Measurements from ENCODE around the gene CFAP100.

The CFAP100 gene

DNA sequence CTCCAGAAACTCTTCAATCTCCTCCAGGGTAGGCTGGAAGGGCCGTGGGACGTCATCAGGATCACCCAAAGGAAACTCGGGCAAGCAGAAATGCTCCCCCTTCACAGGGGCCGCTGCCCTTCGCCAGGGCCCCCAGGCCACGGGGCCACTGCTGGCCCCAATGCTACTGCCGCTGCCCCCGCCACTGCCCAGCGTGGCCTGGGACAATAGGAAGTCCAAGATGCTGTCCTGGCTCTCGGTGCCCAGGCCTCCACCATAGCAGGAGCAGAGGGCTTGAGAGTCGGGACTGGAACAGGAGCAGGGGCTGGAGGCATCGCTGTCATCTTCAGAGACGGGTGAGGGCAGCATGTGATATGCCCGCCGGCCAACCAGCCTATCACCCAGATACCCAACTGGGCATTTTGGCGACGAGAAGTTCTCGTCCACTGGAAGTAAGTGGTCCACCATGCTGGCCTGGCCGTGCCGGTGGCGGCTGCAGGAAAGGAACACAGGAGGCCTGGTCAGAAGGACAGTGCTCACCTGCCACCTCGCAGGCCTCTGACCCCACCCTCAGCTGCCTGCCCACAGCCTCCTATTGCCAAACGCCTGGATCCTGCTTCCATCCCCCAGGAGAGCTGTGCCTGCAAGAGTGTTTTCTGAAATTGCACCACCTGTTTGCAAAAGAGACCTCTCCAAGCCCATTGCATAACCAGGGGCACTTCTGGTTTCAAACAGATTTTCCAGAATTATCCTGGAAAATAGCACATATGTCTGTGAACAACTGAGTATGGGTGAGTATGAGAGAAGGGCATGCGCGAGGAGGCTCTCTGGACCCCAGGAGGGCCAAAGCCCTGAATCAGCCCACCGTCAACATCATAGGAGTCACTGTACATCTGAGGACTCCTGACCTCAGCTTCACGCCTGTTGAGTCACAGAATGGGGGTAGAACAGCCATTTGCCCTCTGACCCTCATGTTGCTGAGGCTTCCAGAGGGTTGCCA is 41.9 kb upstream of the CFAP100 start:
- DNase-seq (ENCODE audit: low read depth): peak; percentile 93
- H3K4me3 ChIP-seq (ENCODE audit: control insufficient read depth, low read depth, low read length): no peak overlapping the region
- TF ChIP-seq, protein P1, sequence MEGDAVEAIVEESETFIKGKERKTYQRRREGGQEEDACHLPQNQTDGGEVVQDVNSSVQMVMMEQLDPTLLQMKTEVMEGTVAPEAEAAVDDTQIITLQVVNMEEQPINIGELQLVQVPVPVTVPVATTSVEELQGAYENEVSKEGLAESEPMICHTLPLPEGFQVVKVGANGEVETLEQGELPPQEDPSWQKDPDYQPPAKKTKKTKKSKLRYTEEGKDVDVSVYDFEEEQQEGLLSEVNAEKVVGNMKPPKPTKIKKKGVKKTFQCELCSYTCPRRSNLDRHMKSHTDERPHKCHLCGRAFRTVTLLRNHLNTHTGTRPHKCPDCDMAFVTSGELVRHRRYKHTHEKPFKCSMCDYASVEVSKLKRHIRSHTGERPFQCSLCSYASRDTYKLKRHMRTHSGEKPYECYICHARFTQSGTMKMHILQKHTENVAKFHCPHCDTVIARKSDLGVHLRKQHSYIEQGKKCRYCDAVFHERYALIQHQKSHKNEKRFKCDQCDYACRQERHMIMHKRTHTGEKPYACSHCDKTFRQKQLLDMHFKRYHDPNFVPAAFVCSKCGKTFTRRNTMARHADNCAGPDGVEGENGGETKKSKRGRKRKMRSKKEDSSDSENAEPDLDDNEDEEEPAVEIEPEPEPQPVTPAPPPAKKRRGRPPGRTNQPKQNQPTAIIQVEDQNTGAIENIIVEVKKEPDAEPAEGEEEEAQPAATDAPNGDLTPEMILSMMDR (conservative IDR thresholded peaks at IDR 0.05; ENCODE audit: control insufficient read depth, insufficient read depth, low read depth, low read length): no peak

DNA sequence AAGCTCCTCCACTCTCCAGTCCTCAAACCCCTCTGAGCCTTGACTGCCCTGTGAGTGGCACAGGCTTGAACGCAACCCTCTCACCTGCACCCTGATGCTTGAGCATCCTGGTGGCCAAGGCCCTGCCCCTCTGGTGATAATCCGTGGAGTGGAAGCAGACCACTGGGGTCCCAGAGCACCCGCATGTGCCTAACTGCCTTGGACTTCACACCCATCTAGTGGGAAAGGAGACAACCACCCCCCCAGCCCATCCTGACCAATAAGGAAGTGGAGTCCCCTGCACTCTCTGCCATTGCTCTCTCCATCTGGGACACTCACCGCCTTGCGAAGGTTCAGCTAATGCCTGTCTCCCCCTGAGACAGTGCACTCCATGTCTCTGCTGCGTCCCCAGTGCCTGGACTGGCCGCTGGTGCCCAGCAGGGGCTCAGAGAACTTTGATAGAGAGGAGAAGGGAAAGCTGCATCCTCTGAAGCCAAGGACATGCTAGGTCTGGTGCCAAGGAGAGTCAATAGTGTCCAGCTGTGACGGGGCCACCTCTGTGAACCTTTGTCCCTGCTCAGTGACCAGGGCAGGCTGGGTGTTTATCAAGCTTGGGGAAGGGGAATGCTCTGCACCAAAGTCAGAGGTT is 40.9 kb upstream of the CFAP100 start:
- no peak for DNase-seq (ENCODE audit: low read depth)
- TF ChIP-seq, protein P1 (conservative IDR thresholded peaks at IDR 0.05; ENCODE audit: control insufficient read depth, insufficient read depth, low read depth, low read length): no peak
- no peak overlapping the region for H3K4me3 ChIP-seq (ENCODE audit: control insufficient read depth, low read depth, low read length)

DNA sequence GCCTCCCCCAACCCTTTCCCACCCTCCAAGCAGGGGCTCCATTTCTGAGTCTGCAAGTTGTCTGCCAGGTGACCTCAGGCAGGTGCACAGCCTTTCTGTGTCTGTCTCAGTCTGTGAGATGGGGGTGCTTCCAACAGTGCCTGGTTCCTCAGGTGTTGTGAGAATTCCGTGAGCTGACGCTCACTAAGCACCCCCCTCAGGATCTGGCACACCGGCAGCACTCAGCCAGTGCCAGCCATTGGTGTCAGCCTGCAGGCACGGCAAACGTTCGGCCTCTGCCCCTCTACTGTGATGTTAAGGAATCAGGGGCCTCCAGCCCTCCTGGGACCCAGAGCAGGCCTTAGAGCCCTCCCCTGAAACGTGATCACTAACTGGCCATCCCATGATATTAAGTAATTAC is 39.9 kb upstream of the CFAP100 start:
- TF ChIP-seq, protein P1 (conservative IDR thresholded peaks at IDR 0.05; ENCODE audit: control insufficient read depth, insufficient read depth, low read depth, low read length): no peak
- no peak for DNase-seq (ENCODE audit: low read depth)
- no peak overlapping the region for H3K4me3 ChIP-seq (ENCODE audit: control insufficient read depth, low read depth, low read length)

DNA sequence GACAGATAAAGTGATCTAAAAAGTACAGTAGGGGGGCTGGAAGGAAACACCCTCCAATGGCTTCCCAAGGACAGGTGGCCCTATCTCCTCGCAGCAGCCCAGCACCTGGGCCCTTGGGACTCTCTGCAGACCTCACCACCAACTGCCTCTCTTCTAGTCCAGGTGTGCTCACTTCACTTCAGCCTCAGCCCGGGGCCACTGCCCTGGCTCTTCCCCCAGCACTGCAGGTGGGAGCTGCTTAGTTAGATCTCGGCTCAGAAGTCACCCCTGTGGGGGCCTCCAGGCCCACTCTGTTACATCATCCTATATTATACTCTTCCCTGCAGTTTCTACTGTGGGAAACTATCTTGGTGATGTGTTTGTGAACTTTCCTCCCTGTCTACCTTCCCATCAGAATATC is 39.5 kb upstream of the CFAP100 start:
- TF ChIP-seq, protein P1 (conservative IDR thresholded peaks at IDR 0.05; ENCODE audit: control insufficient read depth, insufficient read depth, low read depth, low read length): no peak
- H3K4me3 ChIP-seq (ENCODE audit: control insufficient read depth, low read depth, low read length): no peak overlapping the region
- DNase-seq (ENCODE audit: low read depth): no peak

DNA sequence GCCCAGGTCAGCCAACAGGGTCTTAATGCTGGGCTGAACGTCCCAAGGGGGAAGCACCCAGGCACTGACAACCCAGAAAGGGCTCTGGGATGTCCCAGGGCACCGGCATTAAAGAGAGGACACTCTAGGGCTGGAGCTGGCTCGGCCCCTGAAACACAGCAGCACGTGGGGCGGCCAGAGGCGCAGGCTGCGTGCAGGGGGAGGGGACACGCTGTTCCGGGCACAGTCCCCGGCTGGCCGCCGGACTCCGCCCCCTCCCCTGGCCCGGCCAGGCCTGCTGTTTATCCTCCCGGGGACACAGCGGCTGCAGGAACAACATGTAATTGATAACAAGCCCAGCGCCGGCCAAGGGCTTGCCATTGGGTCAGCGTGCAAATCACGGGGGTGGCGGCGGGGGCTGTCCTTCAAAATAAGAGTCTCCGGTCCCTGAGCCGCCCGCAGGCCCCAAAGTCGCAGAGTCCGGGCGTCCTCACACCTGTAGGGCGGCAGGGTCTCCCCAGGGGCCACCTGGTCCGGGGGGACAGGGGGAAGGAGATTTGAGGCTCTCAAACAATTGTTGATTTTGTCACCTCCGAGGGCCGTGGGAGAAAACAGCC is 38.8 kb upstream of the CFAP100 start:
- TF ChIP-seq, protein P1 (conservative IDR thresholded peaks at IDR 0.05; ENCODE audit: control insufficient read depth, insufficient read depth, low read depth, low read length): no peak
- peak overlapping the region; percentile 52 for H3K4me3 ChIP-seq (ENCODE audit: control insufficient read depth, low read depth, low read length)
- peak; percentile 87 for DNase-seq (ENCODE audit: low read depth)

DNA sequence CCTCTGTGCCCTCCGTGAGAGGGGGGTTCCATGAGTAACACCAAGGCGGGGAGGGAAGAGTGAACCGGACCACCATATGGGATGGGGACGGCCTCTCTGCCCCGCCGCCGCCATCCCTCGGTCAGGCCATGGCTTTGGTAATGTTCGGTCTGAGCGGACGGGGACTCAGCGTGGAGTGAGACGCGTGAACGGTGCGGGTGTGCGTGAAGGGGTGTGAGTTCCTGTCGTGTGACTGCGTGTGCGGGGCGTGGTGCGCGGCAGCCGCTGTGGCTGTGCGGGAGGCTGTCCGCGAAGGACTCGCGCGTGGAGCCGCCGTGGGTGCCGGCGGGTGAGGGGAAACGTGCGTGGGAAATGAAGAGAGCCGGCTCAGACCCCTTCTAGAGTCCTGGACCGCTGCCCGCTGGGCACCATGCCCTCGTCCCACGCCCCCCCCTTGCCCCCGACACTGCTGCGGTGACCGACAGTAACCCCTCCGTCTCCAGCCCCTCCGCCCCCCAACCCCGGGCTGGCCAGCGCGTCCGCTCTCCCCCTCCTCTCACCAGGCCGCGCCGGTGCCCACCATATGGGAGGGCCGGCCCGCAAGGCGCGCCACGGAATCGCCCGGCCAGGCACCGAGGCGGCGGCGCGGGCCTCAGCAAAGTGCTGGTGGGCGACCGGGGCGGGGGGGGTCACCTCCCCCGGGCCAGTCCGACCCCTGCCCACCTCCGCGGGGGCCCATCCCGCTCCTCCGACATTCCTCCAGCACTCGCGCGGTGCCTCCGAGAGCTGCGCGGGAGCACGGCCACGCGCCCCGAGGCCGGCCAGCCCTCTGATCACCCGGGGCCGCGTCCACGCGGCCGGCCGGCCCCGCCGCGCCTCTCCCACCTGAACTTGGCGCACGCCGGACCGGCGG is 38.1 kb upstream of the CFAP100 start:
- peak overlapping the region; percentile 52 for H3K4me3 ChIP-seq (ENCODE audit: control insufficient read depth, low read depth, low read length)
- TF ChIP-seq, protein P1 (conservative IDR thresholded peaks at IDR 0.05; ENCODE audit: control insufficient read depth, insufficient read depth, low read depth, low read length): no peak
- DNase-seq (ENCODE audit: low read depth): peak; percentile 12

Data from fibroblast of mammary gland (primary cell).